Upper lobe of left lung (tissue), 4 donors: Measurements from ENCODE around the gene USP36.

Experiments used
- CTCF ChIP-seq, 6 experiments: fragments of 450-650 bp in 4 of 6; fragments of 200-600 bp in 2 of 6; sonication (generic) in 2 of 6; IDR thresholded peaks; one replicate each; pipeline ENCODE4 v1.5.1; 2016 to 2019; ENCODE audit warnings: antibody characterized with exemption in 6 of 6
- EP300 ChIP-seq, 4 donors: sonication (generic); formaldehyde crosslinking; IDR thresholded peaks; one replicate each; pipeline ENCODE4 v1.5.1; 2017; ENCODE audit warnings: antibody characterized with exemption in 4 of 4, control low read depth in 2 of 4
- POLR2A ChIP-seq, 4 donors: fragments of 450-650 bp; IDR thresholded peaks; one replicate each; pipeline ENCODE4 v1.5.1; 2016 to 2017; ENCODE audit warnings: antibody characterized with exemption in 4 of 4, mild to moderate bottlenecking in 2 of 4
- POLR2AphosphoS5 ChIP-seq, 2 donors: sonication (generic); formaldehyde crosslinking; IDR thresholded peaks; one replicate each; pipeline ENCODE4 v1.5.1; 2017; ENCODE audit warnings: antibody characterized with exemption in 2 of 2

- TF ChIP-seq POLR2AphosphoS5 (IDR thresholded peaks at IDR 0.05) (peak; percentile 44 to 79), CTCF (IDR thresholded peaks at IDR 0.05) (no peak), POLR2A (IDR thresholded peaks at IDR 0.05) (peak in 1 of 4 donors; percentile 67), EP300 (IDR thresholded peaks at IDR 0.05) (no peak)
Measured at GRCh38 chr17:78748730-78749317, 91.8 kb downstream of the USP36 start.
